Stimulated activated CD8-positive, alpha-beta memory T cell treated with anti-CD3 and anti-CD28 coated beads, Interleukin-12 subunit alpha, Interleukin-12 subunit beta, amount 100 ng/mL, for 24 hours (primary cell): ENCODE measurements around the gene DAB1.

Experiments used
- DNase-seq: peaks from one replicate; pipeline ENCODE4 v3.0.0-alpha.2; 2020; ENCODE audit errors: extremely low read depth

DAB1 gene

DNA sequence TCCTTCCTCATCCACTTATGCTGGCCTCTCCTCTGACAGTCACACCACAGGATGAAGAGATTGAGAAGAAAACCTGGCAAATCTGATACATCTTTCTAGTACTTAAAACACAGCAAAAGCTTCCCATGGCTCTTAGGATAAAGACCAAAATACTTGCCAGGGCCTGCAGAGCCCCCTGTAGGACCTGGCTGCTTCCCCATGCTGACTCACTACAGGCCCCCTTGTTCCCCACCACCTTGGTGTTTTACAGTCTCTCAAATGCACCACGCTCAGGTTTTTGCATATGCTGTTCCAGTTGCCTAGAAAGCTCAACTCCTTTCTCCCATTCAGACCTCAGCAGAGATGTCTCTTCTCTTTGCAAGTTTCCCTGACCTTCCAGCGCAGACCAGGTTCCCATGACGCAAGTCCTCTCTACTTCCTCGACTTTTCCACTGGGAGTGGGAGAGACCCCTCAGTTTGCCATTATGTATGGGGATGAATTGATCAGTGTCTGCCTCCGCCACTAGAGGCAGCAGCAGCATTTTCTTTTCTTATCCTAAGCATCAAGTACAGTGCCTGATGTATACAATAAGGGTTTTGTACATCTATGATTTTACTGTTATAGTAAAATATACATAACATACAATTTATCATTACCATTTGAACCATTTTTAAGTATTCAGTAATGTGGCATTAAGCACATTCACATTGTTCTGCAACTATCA lies 344.3 kb downstream of the DAB1 start:
- no peak for DNase-seq

DNA sequence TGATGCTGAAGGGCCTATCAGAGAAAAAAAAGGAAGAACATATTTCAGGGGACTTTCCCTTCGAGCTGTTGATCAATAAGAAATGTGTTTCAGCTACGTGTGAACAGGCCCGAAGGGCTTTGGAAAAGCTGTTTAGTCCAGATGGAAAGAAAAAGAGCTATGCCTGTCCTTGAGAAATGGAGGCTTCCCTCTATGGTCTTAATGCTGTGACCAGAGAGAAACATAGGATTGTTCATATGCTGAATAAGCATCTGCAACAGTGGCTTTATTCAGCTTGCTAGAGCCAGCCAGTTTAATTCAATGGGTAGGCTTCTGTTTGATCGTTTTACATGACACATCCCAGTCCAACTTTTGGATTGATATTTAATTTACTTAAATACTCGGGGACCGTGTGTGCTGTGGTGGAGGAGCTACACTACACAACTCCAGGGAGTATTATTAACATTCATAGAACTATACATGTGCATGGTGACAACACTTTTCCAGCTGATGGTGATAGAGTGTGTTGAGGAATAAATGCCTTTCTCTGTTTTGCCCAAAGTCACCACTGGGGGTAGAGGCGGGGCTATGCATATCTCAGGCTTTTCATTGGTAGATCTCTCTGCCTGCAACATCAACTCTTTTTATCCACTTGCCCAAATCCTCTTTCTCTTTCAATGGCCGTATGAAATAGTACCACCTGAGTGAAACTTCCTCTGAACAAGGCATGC lies 351.3 kb downstream of the DAB1 start:
- no peak for DNase-seq

DNA sequence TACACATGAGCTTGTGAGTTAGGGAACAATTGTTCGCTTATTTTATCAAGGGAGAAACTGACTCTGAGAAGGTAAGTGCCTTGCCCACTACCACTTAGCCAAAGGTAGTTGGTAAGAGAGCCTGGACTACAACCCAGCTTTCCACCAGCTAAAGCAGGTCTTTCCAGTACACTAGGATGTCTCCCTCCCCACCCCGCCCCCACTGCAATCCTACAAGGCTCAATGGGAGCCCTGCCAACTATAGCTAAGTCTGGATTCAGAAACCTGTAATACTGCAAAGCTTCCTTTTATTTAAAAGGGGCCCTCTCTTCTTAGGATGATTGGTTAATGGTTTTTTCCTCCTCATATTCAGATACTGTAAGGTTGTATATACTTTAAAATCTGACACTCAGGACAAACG lies 356.0 kb downstream of the DAB1 start:
- no peak for DNase-seq

DNA sequence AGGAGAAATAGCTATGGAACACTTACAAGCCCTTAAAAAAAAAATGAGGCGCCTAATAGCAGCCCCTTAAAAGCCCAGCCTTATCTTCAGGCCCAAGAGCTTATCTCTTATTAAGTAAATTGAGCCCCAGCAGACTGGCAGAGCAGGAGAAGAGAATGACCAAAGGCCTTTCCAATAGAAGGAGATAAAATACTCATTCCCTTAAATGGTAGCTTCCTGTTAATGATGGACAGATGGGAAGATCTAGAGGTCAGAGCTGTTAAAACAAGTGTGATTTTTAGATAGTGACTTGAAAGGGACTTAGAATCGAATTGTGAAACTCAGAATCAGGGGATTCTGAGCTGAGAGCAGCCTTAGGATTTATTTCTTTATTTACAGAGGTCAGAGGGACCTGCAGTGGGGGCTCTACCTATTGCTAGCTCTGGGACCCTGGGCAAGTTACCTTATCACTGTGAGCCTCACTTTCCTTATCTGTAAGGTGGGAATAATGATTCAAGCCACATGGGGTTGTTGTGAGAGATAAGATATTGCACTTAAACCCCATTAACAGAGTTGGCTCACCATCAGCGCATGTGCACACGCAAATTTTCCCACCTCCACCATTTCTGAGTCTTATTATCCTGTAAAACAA lies 356.8 kb downstream of the DAB1 start:
- no peak for DNase-seq

DNA sequence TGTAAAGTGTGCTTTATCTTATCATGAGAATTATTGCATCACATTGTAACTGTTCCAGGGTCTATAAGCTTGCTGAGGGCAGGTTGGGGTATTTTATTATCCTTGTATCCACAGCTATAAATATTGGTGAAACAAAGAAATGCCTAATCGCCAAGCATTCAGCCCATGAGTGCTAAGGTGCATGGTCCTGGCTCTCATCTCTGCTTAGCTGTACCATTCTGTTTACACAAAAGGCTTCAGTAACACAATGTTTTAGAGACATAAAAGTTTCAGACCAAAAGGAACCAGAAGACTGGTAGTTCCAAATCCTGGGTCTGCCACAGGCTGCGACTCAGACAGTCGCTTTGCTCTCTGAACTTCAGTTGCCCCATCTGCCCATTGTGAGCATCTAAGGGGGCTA lies 358.4 kb downstream of the DAB1 start:
- no peak for DNase-seq

DNA sequence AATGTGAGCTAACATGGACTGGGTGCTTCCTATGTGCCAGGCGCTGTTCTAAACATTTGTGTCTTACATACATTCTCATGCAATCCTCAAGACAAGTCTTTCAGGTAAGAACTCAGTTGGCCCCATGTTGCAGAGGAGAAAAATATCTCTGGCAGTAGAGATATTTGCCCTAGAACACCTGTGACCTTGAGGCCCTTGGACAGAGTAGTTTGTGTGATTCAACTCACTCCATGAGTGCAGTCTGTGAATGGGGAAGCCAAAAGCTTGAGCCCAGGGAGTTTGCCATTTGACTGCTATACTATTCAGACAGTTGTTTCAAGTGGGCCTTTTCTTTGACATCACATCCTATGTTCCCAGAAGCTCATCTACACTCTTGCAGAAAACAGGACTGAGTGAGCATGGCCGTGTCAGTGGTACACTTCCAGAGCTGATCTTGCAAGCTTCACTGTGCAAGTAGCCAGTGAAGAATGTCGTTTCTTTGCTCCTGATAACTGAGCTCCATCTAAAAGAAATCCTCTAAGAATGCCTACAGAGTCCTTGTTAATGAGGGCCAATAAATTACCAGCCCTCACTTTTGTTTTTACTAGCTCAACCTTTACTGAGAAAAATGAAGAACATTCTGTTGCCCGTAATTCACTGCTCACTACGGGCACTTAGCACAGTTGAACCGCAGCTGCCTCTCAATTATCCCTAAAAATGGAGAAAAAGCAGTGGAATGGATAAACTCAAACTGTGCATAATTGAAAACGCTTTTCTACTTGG lies 359.3 kb downstream of the DAB1 start:
- DNase-seq, result no peak

DNA sequence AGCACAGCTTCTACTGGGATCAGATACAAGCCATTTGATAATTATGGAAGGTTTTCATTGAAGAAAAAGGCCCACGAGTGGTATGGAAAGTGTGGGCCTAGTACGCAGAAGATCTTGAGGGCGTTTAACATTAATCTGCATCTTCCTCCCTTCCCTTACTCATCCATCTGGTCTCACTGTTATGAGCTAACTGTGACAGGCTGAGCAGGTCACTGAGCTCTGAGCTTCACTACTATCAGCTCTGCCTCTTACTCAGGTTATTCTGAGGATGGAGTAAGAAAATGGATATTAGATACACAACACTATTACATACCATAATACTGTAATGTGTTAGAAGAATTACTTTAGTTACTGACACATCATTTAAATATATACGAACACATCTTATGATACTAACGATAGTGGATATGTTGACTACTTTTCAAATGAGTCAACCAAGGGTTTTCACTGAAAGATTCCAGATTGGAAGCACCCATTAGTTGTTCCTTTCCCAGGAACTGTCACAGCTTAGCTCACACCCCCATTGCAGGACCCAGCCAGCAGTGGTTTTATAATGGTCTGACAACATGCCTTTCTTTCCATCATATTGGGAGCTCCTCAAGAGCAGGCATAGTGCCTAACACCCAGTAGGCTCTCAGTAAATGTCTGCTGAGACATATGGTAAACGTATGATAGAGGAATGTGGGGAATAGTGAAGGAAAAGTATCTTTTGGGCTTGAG lies 360.3 kb downstream of the DAB1 start:
- DNase-seq, result no peak

DNA sequence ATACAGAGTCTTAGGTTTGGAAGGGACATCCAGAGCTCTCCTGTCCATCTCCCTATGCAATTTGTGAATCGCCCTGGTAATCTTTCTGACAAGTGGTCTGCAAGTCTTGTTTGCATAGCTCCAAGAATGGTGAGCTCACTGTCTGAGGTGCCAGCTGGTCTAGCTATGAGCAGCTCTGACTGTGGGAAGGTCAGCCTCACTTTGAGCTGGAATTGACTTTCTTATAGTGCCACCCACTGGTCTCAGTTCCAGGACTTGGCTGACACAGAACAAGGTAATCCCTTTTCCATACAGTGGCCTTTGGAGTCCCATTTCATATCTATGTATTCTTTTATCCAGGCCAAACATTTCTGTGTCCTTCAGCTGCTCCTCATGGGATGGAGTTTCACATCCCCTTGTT lies 362.5 kb downstream of the DAB1 start:
- no peak for DNase-seq

DNA sequence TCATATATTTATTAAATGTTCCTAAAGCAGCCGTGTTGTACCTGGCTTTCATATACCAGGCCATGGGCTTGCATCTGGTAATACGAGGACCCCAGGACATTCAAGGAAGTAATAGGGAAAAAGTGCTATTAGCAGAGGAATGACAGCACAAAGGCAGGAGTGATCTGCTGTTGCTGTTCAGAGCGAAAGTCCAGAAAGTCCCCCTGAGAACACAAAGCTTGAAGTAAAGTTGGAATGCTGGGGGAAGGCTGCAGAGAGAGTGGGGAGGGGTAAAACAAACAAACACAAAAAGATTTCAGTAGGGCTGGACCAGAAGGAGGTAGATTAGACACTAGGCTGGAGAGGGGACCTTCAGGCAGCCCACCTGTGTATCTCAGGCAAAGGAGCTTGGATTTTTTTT lies 363.4 kb downstream of the DAB1 start:
- DNase-seq, result no peak

DNA sequence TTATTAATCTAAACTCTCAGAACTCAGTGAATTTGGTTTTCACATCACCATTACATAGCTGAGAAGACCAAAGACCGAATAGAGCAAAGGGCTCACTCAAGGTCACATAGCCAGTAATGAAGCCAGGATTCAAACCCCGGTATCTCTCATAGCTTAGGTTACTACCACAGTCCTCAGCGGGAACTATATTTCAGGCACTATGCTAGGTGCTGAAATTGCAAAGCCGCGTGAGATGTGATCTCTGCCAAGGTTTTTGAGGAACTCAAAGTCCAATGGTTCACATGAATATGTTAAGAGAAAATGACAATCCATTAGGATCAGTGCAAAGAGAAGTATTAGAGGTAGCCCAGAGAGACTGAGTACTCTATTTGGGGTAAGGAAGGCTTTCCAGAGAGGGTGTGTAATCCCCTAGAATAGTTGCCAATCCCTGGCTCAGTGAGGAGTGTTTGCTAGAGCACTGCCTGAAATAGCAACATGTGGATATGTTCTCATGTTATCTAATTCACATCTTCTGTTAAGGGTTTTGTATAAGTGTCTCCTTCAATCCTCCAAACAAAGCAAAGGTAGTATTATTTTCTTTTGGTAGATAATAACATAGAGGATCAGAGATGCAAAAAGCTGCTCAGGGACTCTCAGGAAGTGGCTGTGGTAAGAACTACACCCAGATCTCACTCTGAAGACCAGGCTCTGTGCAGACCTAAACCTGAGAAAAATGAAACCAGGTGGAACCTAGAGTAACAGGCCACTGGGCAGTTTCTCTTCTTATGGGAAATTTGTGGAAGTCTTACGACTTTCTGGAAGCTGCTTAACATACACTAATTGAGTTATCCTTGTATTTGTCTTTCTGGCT lies 365.0 kb downstream of the DAB1 start:
- DNase-seq, result no peak

DNA sequence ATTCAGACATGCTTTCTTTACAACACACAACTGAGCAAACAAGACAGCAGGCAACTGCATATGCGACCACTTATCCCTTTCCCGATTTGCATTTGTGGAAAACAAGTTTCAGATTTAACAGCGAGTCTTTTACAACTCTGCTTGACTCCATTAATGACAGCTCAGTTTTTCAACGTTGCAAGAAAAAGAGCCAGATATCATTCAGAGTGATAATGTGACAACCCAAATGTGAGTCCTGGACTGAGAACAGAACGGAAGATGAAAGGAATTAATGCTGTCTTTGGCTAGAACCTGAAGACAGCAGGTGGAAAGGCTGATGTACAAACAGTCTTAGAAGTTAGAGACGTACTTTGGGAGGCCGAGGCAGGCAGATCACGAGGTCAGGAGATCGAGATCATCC lies 375.0 kb downstream of the DAB1 start:
- DNase-seq, result no peak

DNA sequence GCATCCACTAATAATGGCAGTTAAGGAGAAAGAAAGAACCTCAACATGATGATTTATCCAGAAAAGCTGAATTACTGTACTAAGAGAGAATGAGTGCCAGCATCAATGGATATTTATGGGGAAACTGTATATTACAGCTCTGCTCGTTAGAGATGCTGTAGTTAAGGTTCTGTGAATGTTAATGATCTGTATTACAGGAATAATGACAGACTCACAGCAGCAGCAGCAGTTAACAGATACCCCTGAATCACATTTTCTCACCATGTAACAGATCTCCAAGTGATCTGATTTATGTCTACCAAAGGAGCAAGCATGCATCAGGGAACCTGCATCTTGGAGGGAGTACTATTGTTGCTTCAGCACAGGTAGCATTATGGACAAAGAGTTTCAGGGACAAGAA lies 377.4 kb downstream of the DAB1 start:
- DNase-seq, result no peak

DNA sequence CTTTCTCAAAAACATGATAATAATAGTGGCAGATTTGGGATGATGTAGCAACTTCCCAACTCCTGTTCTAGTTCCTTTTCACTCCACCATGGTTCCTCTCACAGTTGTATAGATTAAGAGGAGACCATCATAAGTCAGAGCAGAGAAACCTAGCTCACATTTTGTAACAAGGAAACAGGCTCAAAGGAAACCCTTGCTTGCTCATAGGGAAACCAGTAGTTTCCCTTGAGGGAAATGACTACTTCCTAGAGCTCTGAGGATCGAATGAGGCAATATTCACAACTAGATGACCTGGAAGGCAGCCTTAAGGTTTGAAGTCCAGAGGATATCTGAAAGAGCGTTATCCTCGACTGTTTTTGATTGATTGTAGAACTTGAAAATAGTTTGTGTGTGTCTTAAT lies 382.0 kb downstream of the DAB1 start:
- DNase-seq, result no peak

DNA sequence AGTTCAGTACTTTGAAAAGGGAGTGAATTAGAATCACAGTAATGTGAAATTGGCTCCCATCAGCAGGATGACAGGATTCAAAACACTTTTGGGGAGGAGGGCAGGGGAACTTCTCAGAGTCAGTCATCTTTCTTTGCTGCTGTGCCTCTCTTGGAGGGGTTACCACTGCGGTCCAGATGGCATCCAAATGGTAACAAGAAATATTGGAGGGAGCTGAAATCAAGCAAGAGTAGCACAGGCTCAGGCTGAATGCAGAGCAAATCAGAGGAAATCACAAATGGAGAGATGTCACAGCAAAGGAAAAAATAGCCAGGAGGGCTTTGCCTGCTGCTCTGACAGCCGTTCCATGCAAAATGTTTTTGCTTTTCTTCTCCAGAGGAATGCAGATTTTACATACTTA lies 383.0 kb downstream of the DAB1 start:
- no peak for DNase-seq

DNA sequence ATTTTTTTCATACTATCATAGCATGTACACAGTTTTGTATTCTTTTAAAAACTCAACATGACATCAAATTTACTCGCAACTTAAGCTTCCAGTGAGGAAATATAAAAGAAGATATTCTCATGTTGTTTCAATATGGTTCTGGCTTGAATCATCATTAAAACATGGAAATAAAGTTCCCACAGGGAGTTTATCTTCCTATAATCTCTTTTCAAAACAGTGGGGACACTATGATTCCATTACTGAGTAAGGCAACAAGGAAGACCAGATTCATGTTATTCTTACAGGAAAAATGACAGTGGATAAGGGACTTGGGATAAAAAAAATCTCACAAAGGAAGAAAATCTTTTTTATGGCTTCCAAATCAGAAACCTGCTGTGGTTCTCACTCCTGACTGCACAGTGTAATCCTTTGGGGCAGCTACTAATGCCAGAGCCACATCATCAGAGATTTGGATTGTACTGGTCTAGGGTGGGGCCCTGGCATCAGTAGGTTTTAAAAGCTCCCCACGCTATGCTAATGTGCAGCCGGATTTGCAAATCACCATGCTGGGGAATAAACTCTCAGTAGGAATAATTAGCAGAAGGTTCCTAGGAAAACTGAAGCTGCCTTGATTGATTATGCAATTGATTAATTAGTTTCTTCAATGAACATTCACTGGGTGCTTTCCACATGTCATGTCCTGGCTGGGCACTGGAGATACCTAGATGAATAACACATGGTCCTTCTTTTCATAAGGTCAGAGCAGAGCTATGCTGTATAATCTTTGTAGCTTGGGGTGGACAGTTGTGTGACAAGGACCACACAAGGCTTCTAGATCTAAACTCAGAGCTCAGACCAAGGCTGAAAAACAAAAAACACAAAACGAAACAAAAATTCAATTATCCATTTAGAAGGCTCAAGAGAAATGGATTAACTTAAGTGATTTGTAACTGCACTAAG lies 386.9 kb downstream of the DAB1 start:
- DNase-seq, result no peak

DNA sequence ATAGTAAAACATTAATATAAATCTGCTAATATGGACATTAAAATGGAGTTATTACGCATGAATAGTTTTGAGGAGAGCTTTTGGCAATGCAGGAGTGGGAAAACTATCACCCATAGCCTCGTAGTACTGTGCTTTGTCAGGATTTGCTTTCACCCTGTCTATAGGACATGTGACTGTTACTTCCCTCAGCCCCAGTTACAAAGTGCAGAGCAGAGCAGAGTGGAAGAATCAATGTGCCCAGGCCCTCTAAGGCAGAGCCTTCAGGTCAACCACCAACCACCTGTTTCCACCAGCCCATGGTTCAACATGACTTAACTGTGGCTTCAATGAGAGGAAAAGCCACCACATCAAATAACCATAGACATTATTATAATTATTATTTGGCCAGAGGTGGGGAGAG lies 389.1 kb downstream of the DAB1 start:
- DNase-seq, result no peak

DNA sequence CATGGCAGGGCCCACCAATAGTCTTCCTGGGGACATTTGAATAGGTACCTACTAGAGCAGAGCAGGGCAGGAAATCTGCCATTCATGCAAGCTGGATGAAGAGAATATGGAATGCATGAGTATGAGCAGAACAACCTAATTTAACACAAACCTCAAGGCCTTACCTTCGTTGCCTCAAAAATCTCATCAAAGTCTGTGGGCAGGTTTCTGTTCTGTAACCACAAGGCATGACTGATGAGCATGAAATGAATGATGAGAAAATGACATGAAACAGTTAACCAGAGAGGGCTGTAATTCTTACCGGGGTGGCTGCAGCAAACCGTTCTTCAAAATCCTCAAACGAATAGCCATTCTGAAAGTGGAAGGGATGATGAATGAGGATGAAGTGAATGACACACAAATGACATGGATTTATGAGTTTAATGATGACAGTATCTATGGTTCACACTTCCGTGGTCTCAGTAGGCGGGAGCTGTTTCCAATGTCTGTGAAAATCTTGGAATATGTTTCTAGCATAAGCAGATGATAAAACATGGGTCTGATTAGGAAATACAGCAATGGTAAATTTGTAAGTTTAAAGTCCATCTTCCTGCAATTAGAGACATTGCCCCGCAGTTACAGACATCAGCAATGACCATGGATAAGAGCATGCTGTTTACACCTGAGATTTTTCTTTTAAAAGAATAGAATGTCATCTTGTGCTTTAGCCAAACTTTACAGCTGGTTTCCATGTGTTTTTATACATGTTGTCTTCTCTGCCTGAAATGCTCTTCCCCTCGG lies 390.4 kb downstream of the DAB1 start:
- no peak for DNase-seq

DNA sequence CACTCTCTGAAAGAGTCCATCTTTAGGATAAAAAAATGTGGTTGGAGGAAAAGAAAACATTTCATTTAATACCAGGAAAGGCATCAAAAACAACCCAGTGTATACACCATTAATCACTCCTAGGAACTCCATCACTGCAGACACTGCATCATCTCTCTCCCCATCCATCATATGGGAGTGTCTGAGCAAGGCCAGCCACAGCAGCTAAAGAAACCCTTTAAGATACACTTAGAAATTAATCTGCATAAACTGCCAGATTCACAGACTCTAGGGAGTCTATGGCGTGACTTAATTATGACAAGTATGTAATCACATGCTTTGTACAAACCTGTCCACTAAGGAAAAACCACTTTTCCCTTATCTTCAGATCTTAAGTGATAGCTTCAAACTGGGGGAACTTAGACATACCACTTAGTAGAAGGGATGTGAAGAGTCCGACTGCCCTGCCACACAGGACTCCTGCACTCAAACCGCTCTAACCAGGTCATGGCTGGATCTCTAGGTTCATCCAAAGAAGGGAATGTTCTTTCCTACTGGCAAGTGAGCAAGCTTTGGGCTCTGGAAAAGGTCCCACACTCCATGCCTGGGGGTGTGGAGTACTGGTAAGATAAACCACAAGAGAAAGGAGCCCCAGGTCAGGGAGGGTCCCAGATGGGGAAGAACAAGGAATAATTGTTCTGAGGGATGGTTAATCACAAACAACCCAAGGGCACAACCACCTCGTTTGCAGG lies 397.1 kb downstream of the DAB1 start:
- no peak for DNase-seq
